K562 (cell line): ENCODE data around the gene A1BG. TPM values are rescaled to one million over a fixed set of nuclear protein-coding genes. Genes with fewer than 3 reads are reported as not detected.

Experiments
- ATF1 ChIP-seq, 2 experiments: fragments of 450-650 bp in 1 of 2; IDR thresholded peaks; 2 replicates each; pipeline ENCODE4 v1.6.1; 2016; ENCODE audit warnings: missing compliant biosample characterization in 1 of 2, missing genetic modification characterization in 1 of 2
- CHCHD3 ChIP-seq: fragments of 250-450 bp; sonication (Bioruptor Pico); IDR thresholded peaks from 2 replicates; pipeline ENCODE4 v2.1.2; 2022; ENCODE audit warnings: mild to moderate bottlenecking
- CLOCK ChIP-seq: fragments of 250-450 bp; sonication (Bioruptor Pico); IDR thresholded peaks from 2 replicates; pipeline ENCODE4 v1.4.0; 2020; ENCODE audit warnings: mild to moderate bottlenecking, moderate library complexity, borderline replicate concordance
- HEY1 ChIP-seq: fragments of 250-450 bp; sonication (Bioruptor Pico); IDR thresholded peaks from 2 replicates; pipeline ENCODE4 v1.5.0; 2020; ENCODE audit warnings: mild to moderate bottlenecking, moderate library complexity, borderline replicate concordance
- KDM1A ChIP-seq, 2 experiments: fragments of 450-650 bp; IDR thresholded peaks; 2 replicates each; pipeline ENCODE4 v1.6.1; 2016; ENCODE audit warnings: mild to moderate bottlenecking in 2 of 2
- KLF1 ChIP-seq: fragments of 450-650 bp; IDR thresholded peaks from 2 replicates; pipeline ENCODE4 v1.6.1; 2016; ENCODE audit warnings: missing genetic modification characterization, missing compliant biosample characterization
- MCM3 ChIP-seq: fragments of 450-650 bp; IDR thresholded peaks from 2 replicates; pipeline ENCODE4 v1.6.1; 2016
- ZFX ChIP-seq: sonication (generic); formaldehyde crosslinking; IDR thresholded peaks from 2 replicates; pipeline ENCODE4 v1.8.0; 2022; ENCODE audit warnings: mild to moderate bottlenecking, missing genetic modification reagents, moderate library complexity
- ZNF197 ChIP-seq: fragments of 200-800 bp; sonication (Bioruptor generic); IDR thresholded peaks from 2 replicates; pipeline ENCODE4 v1.6.1; 2016; ENCODE audit warnings: low read depth, missing genetic modification characterization, missing compliant biosample characterization
- ZNF740 ChIP-seq, 3 experiments: fragments of 200-800 bp in 1 of 3; sonication (Bioruptor generic) in 1 of 3; sonication (generic) in 1 of 3; formaldehyde crosslinking in 1 of 3; IDR thresholded peaks; 2 replicates each; pipeline versions ENCODE4 v1.6.1 to v1.8.0; 2016 to 2022; ENCODE audit warnings: mild to moderate bottlenecking in 2 of 3, missing compliant biosample characterization in 2 of 3, missing genetic modification characterization in 2 of 3, missing genetic modification reagents in 1 of 3
- polyA plus RNA-seq, 8 experiments: library from polyadenylated mRNA; depleted of rRNA in 4 of 8; stranded (reverse) in 5 of 8; unstranded in 3 of 8; fragments of >200 nt; fragmentation: Nextera tagmentation in 2 of 8; fragmentation: Illumina TruSeq in 1 of 8; extraction: Ambion mirVana in 2 of 8; extraction: Trizol in 1 of 8; gene quantifications; 2 replicates each; pipeline versions ENCODE4 v1.2.1 to v1.2.3, GENCODE V29; 2011 to 2014; ENCODE audit warnings: inconsistent platforms in 1 of 8, missing spikeins in 1 of 8
- total RNA-seq, 7 experiments: library from RNA; depleted of rRNA in 6 of 7; stranded (reverse); fragments of >200 nt in 6 of 7; fragmentation: Illumina TruSeq in 2 of 7; extraction: Trizol in 2 of 7; gene quantifications; 2 replicates each; pipeline versions ENCODE4 v1.2.1 to v1.2.3, GENCODE V29; 2011 to 2021; ENCODE audit warnings: low replicate concordance in 1 of 7
- TF ChIP-seq, protein P1 (sequence below), 2 experiments: fragments of 450-650 bp; IDR thresholded peaks; 2 replicates each; pipeline ENCODE4 v1.6.1; 2016
- TF ChIP-seq, protein P2 (sequence below): fragments of 450-650 bp; IDR thresholded peaks from 2 replicates; pipeline ENCODE4 v1.6.1; 2017; ENCODE audit warnings: antibody characterized with exemption, mild to moderate bottlenecking
- TF ChIP-seq, protein P3 (sequence below): sonication (generic); formaldehyde crosslinking; IDR thresholded peaks from 2 replicates; pipeline ENCODE4 v1.8.0; 2022; ENCODE audit warnings: missing genetic modification reagents, mild to moderate bottlenecking, moderate library complexity, borderline replicate concordance

The A1BG gene
- total and polyA plus RNA-seq, 9 of the 15 experiments (the other 6 are each of a cell fraction or from before 2014, with no cell fraction given): 0.10 to 19.8 (median 2.6) TPM

- TF ChIP-seq KLF1: peak; percentile 82; the same call in 1 of the 2 replicates
- TF ChIP-seq CHCHD3 (CRISPR knock-in tag): no peak
- peak in 1 of 2 experiments; percentile 14; a peak in 1 of 4 replicates for TF ChIP-seq KDM1A (IDR thresholded peaks at IDR 0.05)
- TF ChIP-seq ZNF740 (CRISPR knock-in tag; IDR thresholded peaks at IDR 0.05): peak; percentile 77; the same call in 1 of the 2 replicates
- no peak for TF ChIP-seq ZNF740 (tag; IDR thresholded peaks at IDR 0.05)
- TF ChIP-seq ZFX: peak; percentile 55
- TF ChIP-seq, protein P1, sequence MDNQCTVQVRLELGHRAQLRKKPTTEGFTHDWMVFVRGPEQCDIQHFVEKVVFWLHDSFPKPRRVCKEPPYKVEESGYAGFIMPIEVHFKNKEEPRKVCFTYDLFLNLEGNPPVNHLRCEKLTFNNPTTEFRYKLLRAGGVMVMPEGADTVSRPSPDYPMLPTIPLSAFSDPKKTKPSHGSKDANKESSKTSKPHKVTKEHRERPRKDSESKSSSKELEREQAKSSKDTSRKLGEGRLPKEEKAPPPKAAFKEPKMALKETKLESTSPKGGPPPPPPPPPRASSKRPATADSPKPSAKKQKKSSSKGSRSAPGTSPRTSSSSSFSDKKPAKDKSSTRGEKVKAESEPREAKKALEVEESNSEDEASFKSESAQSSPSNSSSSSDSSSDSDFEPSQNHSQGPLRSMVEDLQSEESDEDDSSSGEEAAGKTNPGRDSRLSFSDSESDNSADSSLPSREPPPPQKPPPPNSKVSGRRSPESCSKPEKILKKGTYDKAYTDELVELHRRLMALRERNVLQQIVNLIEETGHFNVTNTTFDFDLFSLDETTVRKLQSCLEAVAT (IDR thresholded peaks at IDR 0.05): peak; percentile 57 to 82; a peak in 3 of 4 replicates
- TF ChIP-seq ATF1 (CRISPR knock-in tag; IDR thresholded peaks at IDR 0.05): peak; percentile 66
- peak; percentile 95 for TF ChIP-seq ATF1 (tag; IDR thresholded peaks at IDR 0.05)
- no peak for TF ChIP-seq CLOCK (CRISPR knock-in tag)
- TF ChIP-seq, protein P2, sequence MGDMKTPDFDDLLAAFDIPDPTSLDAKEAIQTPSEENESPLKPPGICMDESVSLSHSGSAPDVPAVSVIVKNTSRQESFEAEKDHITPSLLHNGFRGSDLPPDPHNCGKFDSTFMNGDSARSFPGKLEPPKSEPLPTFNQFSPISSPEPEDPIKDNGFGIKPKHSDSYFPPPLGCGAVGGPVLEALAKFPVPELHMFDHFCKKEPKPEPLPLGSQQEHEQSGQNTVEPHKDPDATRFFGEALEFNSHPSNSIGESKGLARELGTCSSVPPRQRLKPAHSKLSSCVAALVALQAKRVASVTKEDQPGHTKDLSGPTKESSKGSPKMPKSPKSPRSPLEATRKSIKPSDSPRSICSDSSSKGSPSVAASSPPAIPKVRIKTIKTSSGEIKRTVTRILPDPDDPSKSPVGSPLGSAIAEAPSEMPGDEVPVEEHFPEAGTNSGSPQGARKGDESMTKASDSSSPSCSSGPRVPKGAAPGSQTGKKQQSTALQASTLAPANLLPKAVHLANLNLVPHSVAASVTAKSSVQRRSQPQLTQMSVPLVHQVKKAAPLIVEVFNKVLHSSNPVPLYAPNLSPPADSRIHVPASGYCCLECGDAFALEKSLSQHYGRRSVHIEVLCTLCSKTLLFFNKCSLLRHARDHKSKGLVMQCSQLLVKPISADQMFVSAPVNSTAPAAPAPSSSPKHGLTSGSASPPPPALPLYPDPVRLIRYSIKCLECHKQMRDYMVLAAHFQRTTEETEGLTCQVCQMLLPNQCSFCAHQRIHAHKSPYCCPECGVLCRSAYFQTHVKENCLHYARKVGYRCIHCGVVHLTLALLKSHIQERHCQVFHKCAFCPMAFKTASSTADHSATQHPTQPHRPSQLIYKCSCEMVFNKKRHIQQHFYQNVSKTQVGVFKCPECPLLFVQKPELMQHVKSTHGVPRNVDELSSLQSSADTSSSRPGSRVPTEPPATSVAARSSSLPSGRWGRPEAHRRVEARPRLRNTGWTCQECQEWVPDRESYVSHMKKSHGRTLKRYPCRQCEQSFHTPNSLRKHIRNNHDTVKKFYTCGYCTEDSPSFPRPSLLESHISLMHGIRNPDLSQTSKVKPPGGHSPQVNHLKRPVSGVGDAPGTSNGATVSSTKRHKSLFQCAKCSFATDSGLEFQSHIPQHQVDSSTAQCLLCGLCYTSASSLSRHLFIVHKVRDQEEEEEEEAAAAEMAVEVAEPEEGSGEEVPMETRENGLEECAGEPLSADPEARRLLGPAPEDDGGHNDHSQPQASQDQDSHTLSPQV: peak; percentile 86
- no peak for TF ChIP-seq MCM3
- peak; percentile 92 for TF ChIP-seq ZNF197 (CRISPR knock-in tag)
- TF ChIP-seq HEY1 (CRISPR knock-in tag): no peak
- TF ChIP-seq, protein P3, sequence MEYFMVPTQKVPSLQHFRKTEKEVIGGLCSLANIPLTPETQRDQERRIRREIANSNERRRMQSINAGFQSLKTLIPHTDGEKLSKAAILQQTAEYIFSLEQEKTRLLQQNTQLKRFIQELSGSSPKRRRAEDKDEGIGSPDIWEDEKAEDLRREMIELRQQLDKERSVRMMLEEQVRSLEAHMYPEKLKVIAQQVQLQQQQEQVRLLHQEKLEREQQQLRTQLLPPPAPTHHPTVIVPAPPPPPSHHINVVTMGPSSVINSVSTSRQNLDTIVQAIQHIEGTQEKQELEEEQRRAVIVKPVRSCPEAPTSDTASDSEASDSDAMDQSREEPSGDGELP (CRISPR knock-in tag): peak; percentile 87
These were observed 48.0 kb downstream of the A1BG start, which contains the start of gene ERVK3-1 (continued) for GRCh38 chr19:58305065-58305931.
